ENCODE results near the gene RORC. TPM values are rescaled to one million over a fixed set of nuclear protein-coding genes. Genes with fewer than 3 reads are reported as not detected.

RORC gene
- total RNA-seq, 2 donors from 2014 or later = 9.1 to 10.3 TPM

DNA sequence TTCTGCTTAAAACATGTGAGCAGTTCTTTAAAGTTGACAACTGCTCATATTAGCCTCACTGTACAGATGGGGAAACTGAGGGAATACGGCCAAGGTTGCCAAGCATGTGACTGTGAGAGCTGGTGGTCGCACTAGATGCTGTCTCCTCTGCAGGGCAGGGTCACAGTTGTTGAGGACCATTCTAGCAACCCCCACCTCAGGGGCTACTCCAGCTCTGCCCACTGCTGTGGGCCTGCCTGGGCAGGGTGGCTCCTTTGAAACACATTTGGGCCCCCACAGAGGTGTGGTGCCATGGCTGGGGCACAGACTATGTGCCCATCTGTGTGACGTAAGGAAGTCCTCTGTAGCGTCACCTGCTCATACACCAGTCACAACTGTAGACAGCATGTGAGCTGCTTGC lies 21.1 kb upstream of the RORC start:
- Histone ChIP-seq H3K4me1 (peaks cover 0 to 19% of the 10 kb centered on the region in 2 donors), H3K9me3 (no peaks in the 10 kb centered on the region), H3K36me3 (no peaks in the 10 kb centered on the region), H3K4me3 (no peak overlapping the region), H3K27me3 (no peaks in the 10 kb centered on the region), H3K27ac (no peak overlapping the region)
- no peak for DNase-seq (ENCODE audit: low spot score)
- no peak for TF ChIP-seq CTCF (IDR thresholded peaks at IDR 0.05)

DNA sequence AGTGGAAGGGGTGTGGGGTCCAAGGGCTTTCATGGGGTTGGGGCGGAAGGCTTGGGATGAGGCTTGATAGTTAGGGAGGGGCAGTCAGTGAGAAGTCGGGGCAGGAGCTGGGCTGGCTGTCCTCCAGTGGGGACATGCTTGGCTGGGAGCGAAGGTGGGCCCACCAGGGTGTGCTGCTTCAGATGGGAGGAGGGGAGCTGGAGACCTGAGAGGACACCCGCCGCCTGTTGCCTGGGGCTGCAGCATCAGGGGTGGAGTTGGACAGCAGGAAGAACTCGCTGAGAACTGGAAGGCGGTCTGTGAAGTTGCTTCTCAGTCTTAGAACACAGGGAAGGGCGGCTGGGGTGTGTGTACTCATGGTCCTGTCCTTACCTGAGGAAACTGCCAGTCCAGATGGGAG lies 20.3 kb upstream of the RORC start:
- Histone ChIP-seq H3K9me3 (no peaks in the 10 kb centered on the region), H3K27ac (no peak overlapping the region), H3K36me3 (no peaks in the 10 kb centered on the region), H3K27me3 (no peaks in the 10 kb centered on the region), H3K4me1 (peaks cover 0 to 19% of the 10 kb centered on the region in 2 donors), H3K4me3 (no peak overlapping the region)
- no peak for DNase-seq (ENCODE audit: low spot score)
- TF ChIP-seq CTCF (IDR thresholded peaks at IDR 0.05) = no peak

- DNase-seq (ENCODE audit: low spot score) = no peak
- no peak overlapping the region for H3K4me3 ChIP-seq
- H3K9me3 ChIP-seq = no peaks in the 10 kb centered on the region
- H3K4me1 ChIP-seq = peaks cover 0 to 8% of the 10 kb centered on the region in 2 donors
- no peak for TF ChIP-seq CTCF (IDR thresholded peaks at IDR 0.05)
- no peak overlapping the region for H3K27ac ChIP-seq
- H3K36me3 ChIP-seq = no peaks in the 10 kb centered on the region
- no peaks in the 10 kb centered on the region for H3K27me3 ChIP-seq
Measured at GRCh38 chr1:151849871-151850270, 18.3 kb upstream of the RORC start.

DNA sequence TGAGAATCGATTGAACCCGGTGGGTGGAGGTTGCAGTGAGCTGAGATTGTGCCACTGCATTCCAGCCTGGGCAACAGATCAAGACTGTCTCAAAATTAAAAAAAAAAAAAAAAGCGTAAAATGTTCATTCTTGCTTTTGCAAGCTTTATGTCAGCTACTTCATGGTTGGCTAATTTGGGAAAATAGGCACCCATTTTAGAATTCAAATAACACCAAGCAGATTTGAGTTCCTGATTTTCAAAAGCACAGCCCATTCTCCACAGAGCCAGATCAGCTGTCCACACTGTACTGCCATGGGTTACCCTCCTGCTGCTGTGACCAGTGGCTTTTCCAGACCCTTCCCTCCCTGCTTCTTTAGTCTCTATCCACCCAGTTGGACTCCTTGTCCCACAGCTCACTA lies 17.5 kb upstream of the RORC start:
- TF ChIP-seq CTCF (IDR thresholded peaks at IDR 0.05) = no peak
- H3K36me3 ChIP-seq = no peaks in the 10 kb centered on the region
- H3K4me3 ChIP-seq = no peak overlapping the region
- H3K27me3 ChIP-seq = no peaks in the 10 kb centered on the region
- no peaks in the 10 kb centered on the region for H3K9me3 ChIP-seq
- no peak overlapping the region for H3K27ac ChIP-seq
- peaks cover 0 to 8% of the 10 kb centered on the region in 2 donors for H3K4me1 ChIP-seq
- no peak for DNase-seq (ENCODE audit: low spot score)

GRCh38 chr1:151847867-151848596 lies 16.4 kb upstream of the RORC start:
- no peak for TF ChIP-seq CTCF (IDR thresholded peaks at IDR 0.05)
- Histone ChIP-seq H3K27me3 (no peaks in the 10 kb centered on the region), H3K36me3 (no peaks in the 10 kb centered on the region), H3K4me1 (peaks cover 0 to 8% of the 10 kb centered on the region in 2 donors), H3K27ac (peak overlapping the region in 1 of 2 donors; percentile 2), H3K9me3 (no peaks in the 10 kb centered on the region), H3K4me3 (no peak overlapping the region)
- DNase-seq (ENCODE audit: low spot score) = no peak

All from right atrium auricular region (tissue), 2 donors.